Uterus (tissue), 2 donors: Measurements from ENCODE around the gene ATF5.

ENCODE experiments used
- POLR2A ChIP-seq, 2 donors: fragments of 450-650 bp; IDR thresholded peaks; one replicate each; pipeline ENCODE4 v1.6.1; 2016; ENCODE audit warnings: antibody characterized with exemption in 2 of 2, mild to moderate bottlenecking in 1 of 2, moderate library complexity in 1 of 2
- TF ChIP-seq, protein P1 (sequence below), 4 experiments: fragments of 200-600 bp in 2 of 4; fragments of 450-650 bp in 2 of 4; sonication (generic) in 2 of 4; IDR thresholded peaks; one replicate each; pipeline ENCODE4 v1.5.1; 2016 to 2019; ENCODE audit warnings: antibody characterized with exemption in 4 of 4, mild to moderate bottlenecking in 2 of 4, moderate library complexity in 1 of 4

DNA sequence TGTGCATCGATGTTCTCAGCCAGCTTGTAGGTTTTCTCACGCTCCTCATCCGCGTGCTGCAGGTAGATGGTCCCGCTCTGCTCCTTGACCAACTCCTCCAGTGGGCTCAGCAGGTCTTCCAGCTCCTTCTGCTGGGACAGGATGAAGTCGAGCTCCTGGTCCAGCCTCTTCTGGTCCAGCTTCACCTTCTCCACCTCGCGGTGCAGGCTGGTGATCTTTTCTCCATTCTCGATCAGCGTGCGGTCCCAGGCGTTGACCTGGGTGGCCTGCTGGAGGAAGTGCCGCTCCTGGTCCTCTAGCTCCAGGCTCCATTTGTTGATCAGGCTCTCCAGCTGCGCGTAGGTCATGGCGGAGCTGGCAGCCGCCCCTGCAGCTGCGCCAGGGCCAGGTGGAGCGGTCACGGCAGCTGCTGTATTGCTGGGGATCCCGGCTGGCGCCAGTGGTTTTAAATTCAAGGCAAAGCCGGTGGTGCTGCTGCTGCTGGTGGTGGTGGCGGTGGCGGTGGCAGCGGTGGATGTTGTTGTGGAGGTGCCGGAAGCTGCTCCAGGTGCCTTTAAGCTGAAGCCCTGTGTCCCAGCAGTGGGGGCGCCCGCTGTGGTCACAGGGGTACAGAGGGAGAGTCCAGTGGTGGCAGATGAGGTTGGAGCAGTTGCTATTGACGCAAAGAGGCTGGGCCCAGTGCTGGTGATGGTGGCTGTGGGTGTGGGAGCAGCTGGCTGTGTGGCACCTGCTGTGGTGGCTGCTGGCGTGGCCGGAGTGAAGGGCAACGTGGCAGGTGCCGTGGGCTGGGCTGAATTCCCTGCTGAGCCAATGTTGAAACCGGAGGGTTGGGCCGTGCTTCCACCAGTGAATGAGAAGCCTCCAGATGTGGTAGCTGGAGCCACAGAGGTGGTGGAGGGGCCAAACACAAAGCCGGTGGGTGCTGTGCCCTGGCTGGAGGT lies 20.3 kb upstream of the ATF5 start:
- TF ChIP-seq, protein P1, sequence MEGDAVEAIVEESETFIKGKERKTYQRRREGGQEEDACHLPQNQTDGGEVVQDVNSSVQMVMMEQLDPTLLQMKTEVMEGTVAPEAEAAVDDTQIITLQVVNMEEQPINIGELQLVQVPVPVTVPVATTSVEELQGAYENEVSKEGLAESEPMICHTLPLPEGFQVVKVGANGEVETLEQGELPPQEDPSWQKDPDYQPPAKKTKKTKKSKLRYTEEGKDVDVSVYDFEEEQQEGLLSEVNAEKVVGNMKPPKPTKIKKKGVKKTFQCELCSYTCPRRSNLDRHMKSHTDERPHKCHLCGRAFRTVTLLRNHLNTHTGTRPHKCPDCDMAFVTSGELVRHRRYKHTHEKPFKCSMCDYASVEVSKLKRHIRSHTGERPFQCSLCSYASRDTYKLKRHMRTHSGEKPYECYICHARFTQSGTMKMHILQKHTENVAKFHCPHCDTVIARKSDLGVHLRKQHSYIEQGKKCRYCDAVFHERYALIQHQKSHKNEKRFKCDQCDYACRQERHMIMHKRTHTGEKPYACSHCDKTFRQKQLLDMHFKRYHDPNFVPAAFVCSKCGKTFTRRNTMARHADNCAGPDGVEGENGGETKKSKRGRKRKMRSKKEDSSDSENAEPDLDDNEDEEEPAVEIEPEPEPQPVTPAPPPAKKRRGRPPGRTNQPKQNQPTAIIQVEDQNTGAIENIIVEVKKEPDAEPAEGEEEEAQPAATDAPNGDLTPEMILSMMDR (IDR thresholded peaks at IDR 0.05): no peak
- no peak for TF ChIP-seq POLR2A (IDR thresholded peaks at IDR 0.05)
